ENCODE results near the gene C14orf93.

Gene C14orf93

DNA sequence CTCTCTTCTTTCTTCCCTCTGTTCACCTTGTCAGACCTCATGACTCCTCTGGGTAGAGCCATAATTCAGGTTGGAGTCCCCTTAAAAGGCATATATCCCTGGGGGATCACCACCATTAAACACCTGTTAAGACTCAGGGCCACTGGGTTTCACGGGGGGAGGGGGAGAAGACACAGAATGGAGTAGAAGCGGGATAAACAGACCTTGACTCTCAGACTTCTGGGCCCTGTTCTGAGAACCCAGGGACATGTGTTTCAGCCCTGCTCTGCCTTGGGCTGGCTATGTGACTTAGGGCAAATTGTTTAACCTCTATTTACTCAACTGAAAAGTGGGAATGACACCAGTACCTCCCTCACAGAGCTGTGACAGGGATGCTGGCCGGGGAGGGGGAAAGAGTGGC, 42.7 kb upstream of the C14orf93 start:
- Histone ChIP-seq H3K9me3 (ENCODE audit: control insufficient read depth in 1 of 2, low read length in 2 of 2) (no peaks in the 10 kb centered on the region), H3K36me3 (ENCODE audit: control insufficient read depth in 1 of 2, insufficient read depth in 2 of 2, low read length in 2 of 2) (no peaks in the 10 kb centered on the region), H3K27ac (ENCODE audit: low read length) (no peak overlapping the region), H3K27me3 (ENCODE audit: low read depth, low read length) (no peaks in the 10 kb centered on the region), H3K4me3 (ENCODE audit: low read depth in 1 of 2, low read length in 2 of 2) (no peak overlapping the region), H3K4me1 (ENCODE audit: control insufficient read depth in 1 of 2, insufficient read depth in 2 of 2, low read length in 2 of 2) (peaks cover 9 to 20% of the 10 kb centered on the region in 2 donors)

DNA sequence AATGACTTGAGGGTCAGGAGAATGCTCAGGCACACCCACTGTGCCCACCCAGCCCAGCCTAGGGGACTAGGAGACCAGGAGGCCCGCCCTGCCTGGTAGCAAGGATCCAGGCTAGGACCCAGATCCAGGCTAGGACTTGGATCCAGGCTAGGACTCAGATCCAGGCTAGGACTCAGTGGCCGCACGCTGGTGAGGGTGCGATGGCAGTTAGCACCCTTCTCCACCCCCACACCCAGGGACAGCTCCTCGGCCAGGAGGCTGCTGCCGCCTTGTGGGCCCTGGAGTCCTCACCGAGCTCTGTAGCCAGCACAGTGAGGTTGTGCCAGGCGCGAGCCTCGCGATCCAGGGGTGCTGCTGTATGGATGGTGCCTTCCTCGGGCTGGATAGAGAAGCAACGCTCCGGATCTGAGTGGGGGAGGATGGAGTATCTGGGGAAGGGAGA, 42.3 kb upstream of the C14orf93 start:
- Histone ChIP-seq H3K27me3 (ENCODE audit: low read depth, low read length) (no peaks in the 10 kb centered on the region), H3K9me3 (ENCODE audit: control insufficient read depth in 1 of 2, low read length in 2 of 2) (no peaks in the 10 kb centered on the region), H3K4me1 (ENCODE audit: control insufficient read depth in 1 of 2, insufficient read depth in 2 of 2, low read length in 2 of 2) (peaks cover 9 to 19% of the 10 kb centered on the region in 2 donors), H3K27ac (ENCODE audit: low read length) (no peak overlapping the region), H3K36me3 (ENCODE audit: control insufficient read depth in 1 of 2, insufficient read depth in 2 of 2, low read length in 2 of 2) (no peaks in the 10 kb centered on the region), H3K4me3 (ENCODE audit: low read depth in 1 of 2, low read length in 2 of 2) (no peak overlapping the region)

DNA sequence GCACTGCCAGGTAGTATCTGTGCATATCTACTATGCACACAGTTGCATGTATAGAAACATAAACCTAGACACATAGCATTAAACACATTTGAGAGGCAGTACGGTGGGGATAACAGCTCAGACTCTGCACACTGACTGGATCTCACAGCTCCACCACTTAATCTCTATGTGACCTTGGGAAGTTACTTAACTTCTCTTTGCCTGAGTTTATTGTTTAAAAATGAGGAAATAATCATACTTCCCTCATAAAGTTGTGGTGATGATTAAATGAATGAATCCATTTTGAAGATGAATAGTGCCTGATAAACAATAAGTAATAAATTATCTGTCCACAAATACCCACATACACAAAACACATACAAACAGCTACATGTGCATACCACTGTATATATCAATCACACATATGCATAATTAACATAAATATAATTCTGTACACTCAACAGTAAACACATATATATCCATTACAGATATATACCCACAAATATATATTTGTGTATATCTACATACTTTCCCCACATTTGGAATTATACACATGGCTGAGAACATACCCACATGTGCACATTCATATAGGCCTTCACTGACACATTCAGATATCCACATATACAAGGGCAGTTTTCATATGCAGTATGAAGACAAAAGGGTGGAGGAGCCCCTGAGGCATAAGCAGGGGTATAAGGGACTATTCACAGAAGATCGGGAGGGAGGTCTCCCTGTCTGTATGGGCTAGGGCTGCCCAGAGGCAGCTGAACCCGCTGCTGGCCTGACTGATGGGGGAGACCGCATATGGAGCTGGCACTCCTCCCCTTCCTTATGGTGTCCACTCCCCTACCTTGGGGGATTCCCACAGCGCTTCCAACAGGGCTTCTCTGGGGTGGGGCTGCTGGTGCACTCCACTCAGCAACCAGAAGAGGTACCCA, 41.5 kb upstream of the C14orf93 start:
- H3K4me3 ChIP-seq (ENCODE audit: low read depth in 1 of 2, low read length in 2 of 2), result no peak overlapping the region

DNA sequence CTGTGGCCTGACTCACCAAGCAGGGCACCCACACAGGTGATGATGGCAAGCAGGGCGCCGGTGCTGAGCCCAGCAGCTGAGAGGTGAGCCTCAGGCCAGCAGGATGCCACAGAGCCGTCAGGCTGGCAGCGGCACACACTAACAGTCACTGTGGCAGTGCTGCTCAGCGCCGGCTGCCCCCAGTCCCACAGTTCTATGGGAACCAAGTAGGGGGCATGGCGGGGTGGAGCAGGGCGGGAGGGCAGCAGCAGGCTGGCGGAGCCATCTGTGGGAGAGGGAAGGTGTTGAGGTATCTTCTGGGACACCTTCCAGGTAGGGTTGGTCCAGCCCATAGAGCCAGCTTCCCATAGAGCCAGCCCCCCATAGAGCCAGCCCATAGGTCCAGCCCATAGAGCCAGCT, 39.1 kb upstream of the C14orf93 start:
- Histone ChIP-seq H3K4me3 (ENCODE audit: low read depth in 1 of 2, low read length in 2 of 2) (no peak overlapping the region), H3K27ac (ENCODE audit: low read length) (no peak overlapping the region), H3K9me3 (ENCODE audit: control insufficient read depth in 1 of 2, low read length in 2 of 2) (no peaks in the 10 kb centered on the region), H3K36me3 (ENCODE audit: control insufficient read depth in 1 of 2, insufficient read depth in 2 of 2, low read length in 2 of 2) (no peaks in the 10 kb centered on the region), H3K27me3 (ENCODE audit: low read depth, low read length) (no peaks in the 10 kb centered on the region), H3K4me1 (ENCODE audit: control insufficient read depth in 1 of 2, insufficient read depth in 2 of 2, low read length in 2 of 2) (no peaks in the 10 kb centered on the region)

More for the DNA sequence above, 41.5 kb upstream of the C14orf93 start:
- H3K27me3 ChIP-seq (ENCODE audit: low read depth, low read length), result no peaks in the 10 kb centered on the region
- peaks cover 4 to 11% of the 10 kb centered on the region in 2 donors for H3K4me1 ChIP-seq (ENCODE audit: control insufficient read depth in 1 of 2, insufficient read depth in 2 of 2, low read length in 2 of 2)
- H3K27ac ChIP-seq (ENCODE audit: low read length), result no peak overlapping the region
- no peaks in the 10 kb centered on the region for H3K36me3 ChIP-seq (ENCODE audit: control insufficient read depth in 1 of 2, insufficient read depth in 2 of 2, low read length in 2 of 2)
- no peaks in the 10 kb centered on the region for H3K9me3 ChIP-seq (ENCODE audit: control insufficient read depth in 1 of 2, low read length in 2 of 2)

DNA sequence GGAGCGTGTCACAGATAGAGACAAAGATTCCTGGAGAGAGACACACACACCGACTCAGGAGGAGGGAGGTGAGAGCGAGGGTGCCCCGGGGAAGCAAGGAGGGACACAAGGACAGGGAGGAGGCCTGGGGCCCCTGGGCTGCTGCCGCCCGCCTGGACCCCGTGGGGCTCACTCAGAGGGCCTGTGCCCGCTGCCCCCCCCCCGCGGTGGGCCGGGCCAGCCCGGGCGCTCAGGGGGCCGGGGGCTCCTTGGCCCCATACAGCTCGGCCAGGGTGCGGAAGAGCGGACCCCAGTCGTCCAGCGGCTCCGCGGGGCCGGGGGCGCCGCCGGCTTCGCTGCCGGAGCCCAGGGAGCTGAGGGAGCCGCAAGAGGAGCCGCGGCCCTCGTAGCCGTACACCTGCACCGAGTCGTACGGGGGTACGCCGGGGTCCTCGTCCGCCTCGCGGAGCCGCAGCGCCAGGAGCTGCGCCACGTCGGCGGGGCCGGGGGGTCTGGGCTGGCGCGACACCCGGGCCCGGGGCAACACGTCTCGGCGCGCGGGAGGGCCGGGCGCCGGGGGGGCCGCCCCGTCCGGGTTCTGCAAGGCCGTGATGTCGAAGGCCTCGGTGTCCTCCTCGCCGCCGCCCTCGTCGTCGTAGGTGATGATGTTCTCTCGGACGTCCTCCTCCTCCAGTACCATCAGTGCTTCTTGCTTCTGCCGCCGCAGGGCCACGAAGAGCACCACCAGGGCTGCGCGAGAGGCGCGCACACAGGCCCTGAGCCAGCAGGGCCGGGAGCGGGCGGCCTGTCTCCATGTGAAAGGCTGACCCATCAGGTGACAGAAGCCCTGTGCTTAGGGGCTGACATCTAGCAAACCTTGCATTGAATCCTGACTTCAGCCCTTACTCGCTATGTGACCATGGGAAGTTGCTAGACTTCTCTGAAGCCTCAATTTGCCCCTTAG, 38.1 kb upstream of the C14orf93 start:
- no peaks in the 10 kb centered on the region for H3K27me3 ChIP-seq (ENCODE audit: low read depth, low read length)
- no peaks in the 10 kb centered on the region for H3K36me3 ChIP-seq (ENCODE audit: control insufficient read depth in 1 of 2, insufficient read depth in 2 of 2, low read length in 2 of 2)
- no peaks in the 10 kb centered on the region for H3K9me3 ChIP-seq (ENCODE audit: control insufficient read depth in 1 of 2, low read length in 2 of 2)
- no peak overlapping the region for H3K4me3 ChIP-seq (ENCODE audit: low read depth in 1 of 2, low read length in 2 of 2)
- no peaks in the 10 kb centered on the region for H3K4me1 ChIP-seq (ENCODE audit: control insufficient read depth in 1 of 2, insufficient read depth in 2 of 2, low read length in 2 of 2)
- no peak overlapping the region for H3K27ac ChIP-seq (ENCODE audit: low read length)

DNA sequence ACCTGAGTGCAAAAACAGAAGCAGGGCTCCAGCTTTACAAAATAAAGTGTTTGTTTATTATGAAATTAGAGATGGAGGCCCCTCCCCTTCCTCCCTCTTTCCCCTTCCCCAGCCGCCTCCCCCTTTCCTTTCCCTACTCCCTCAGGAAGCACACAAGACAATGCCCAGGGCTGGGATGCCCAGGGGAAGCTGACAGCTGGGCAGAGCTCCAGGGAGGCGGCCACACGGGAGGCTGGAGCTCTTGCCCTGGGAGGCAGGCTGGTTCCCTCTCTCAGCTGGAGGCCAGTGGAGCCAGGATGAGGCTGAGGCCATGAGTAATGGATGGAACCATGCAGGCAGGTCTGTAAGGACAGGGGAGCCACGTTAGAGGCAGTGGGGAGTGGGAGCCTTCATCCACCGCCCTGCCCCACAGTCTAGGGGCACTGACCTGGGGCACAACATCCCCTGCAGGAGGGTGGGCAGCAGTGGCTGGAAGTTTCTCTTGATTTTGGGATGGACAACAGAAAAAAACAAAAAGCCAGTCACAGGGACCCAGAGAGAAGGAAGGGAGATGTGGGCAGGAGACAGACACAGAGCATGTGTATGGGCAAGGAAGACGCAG, 37.2 kb upstream of the C14orf93 start:
- H3K4me3 ChIP-seq (ENCODE audit: low read depth in 1 of 2, low read length in 2 of 2), result no peak overlapping the region

DNA sequence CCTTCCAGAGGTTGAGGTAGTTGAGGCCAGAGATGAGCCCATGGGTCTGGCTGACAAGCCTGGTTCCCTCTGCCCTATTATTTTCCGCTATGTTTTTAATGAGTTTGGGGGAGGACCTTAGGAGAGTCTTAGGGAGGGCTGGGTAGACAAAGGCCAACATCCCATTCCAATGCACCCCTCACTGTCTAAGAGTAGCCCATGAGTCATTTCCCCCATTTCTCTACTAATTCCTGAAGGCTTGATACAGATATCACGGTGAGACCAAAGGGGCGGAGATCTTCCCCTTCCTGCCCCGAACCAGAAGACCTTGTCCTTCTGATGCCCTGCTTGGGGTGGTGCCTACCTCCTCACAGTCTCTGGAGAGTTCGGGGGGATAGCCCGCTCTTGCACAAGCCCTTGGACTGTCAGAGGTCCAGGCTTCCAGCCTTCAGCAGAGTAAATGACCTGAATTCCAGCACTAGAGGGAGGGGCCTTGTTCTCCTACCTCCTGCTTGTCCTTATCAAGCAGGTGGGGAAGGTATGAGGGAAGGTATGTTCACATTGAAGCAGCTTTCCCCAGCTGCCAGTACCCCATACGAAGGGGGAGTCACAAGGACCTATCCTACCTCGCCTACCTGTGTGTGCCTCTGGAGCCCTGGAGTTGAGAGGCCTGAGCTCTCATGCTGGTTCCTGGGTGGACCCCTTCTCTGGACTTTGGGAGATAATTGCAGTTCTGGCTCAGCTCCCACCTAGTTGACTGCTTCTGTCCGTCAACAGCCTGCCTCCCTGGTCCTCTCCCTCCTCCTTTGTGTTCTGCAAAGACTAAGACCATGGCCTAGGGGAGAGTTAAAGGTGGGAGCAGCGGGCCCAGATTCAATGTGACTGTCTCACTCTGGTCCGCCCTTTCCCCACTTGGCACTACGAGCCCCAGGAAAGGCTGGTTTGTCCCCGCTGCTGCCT, 35.7 kb upstream of the C14orf93 start:
- no peak overlapping the region for H3K27ac ChIP-seq (ENCODE audit: low read length)
- H3K9me3 ChIP-seq (ENCODE audit: control insufficient read depth in 1 of 2, low read length in 2 of 2), result no peaks in the 10 kb centered on the region
- H3K4me1 ChIP-seq (ENCODE audit: control insufficient read depth in 1 of 2, insufficient read depth in 2 of 2, low read length in 2 of 2), result no peaks in the 10 kb centered on the region
- no peak overlapping the region for H3K4me3 ChIP-seq (ENCODE audit: low read depth in 1 of 2, low read length in 2 of 2)
- no peaks in the 10 kb centered on the region for H3K27me3 ChIP-seq (ENCODE audit: low read depth, low read length)
- H3K36me3 ChIP-seq (ENCODE audit: control insufficient read depth in 1 of 2, insufficient read depth in 2 of 2, low read length in 2 of 2), result no peaks in the 10 kb centered on the region

More for the DNA sequence above, 37.2 kb upstream of the C14orf93 start:
- Histone ChIP-seq H3K4me1 (ENCODE audit: control insufficient read depth in 1 of 2, insufficient read depth in 2 of 2, low read length in 2 of 2) (no peaks in the 10 kb centered on the region), H3K9me3 (ENCODE audit: control insufficient read depth in 1 of 2, low read length in 2 of 2) (no peaks in the 10 kb centered on the region), H3K27me3 (ENCODE audit: low read depth, low read length) (no peaks in the 10 kb centered on the region), H3K27ac (ENCODE audit: low read length) (no peak overlapping the region), H3K36me3 (ENCODE audit: control insufficient read depth in 1 of 2, insufficient read depth in 2 of 2, low read length in 2 of 2) (no peaks in the 10 kb centered on the region)

DNA sequence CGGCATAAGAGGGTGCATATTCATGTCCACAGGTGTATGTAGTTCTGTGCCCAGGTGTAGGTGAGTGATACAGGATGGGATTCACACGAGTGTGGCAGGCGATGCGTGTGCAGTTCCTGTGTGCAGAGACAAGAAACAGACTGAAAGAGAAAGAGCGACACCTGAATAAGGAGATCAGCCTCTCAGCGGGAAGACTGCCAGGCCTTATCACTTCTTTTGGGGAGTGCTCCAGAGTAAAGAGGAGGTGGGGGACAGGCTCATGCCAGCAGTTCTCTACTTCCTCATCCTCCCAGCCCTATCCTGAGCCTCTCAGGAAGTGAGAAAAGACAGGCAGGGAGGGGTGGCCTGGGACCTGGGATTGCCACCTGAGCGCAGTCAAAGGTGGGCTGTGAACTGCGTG, 34.9 kb upstream of the C14orf93 start:
- Histone ChIP-seq H3K36me3 (ENCODE audit: control insufficient read depth in 1 of 2, insufficient read depth in 2 of 2, low read length in 2 of 2) (no peaks in the 10 kb centered on the region), H3K27me3 (ENCODE audit: low read depth, low read length) (no peaks in the 10 kb centered on the region), H3K27ac (ENCODE audit: low read length) (no peak overlapping the region), H3K4me3 (ENCODE audit: low read depth in 1 of 2, low read length in 2 of 2) (no peak overlapping the region), H3K9me3 (ENCODE audit: control insufficient read depth in 1 of 2, low read length in 2 of 2) (no peaks in the 10 kb centered on the region), H3K4me1 (ENCODE audit: control insufficient read depth in 1 of 2, insufficient read depth in 2 of 2, low read length in 2 of 2) (no peaks in the 10 kb centered on the region)

DNA sequence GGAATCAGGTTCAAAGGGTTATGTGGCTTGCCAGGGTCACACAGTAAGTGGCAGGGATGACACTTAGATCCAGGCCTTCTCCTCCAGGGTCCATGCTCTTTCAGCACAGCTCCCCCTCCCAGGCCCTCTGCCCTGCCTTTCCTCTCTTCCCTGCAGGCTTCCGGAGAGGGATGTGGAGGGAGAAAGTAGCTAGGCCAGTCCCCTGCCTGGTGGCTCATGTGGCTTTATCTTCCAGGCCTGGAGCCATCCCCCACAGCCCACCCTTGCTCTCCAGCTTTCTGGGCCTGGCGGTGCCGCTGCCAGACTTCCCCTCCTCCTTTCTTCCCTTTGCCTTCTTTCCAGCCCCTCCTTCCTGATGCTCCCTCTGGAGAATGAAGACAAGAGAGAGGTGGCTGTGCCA, 33.8 kb upstream of the C14orf93 start:
- no peaks in the 10 kb centered on the region for H3K27me3 ChIP-seq (ENCODE audit: low read depth, low read length)
- no peaks in the 10 kb centered on the region for H3K9me3 ChIP-seq (ENCODE audit: control insufficient read depth in 1 of 2, low read length in 2 of 2)
- H3K27ac ChIP-seq (ENCODE audit: low read length), result no peak overlapping the region
- no peaks in the 10 kb centered on the region for H3K4me1 ChIP-seq (ENCODE audit: control insufficient read depth in 1 of 2, insufficient read depth in 2 of 2, low read length in 2 of 2)
- no peak overlapping the region for H3K4me3 ChIP-seq (ENCODE audit: low read depth in 1 of 2, low read length in 2 of 2)
- H3K36me3 ChIP-seq (ENCODE audit: control insufficient read depth in 1 of 2, insufficient read depth in 2 of 2, low read length in 2 of 2), result no peaks in the 10 kb centered on the region

DNA sequence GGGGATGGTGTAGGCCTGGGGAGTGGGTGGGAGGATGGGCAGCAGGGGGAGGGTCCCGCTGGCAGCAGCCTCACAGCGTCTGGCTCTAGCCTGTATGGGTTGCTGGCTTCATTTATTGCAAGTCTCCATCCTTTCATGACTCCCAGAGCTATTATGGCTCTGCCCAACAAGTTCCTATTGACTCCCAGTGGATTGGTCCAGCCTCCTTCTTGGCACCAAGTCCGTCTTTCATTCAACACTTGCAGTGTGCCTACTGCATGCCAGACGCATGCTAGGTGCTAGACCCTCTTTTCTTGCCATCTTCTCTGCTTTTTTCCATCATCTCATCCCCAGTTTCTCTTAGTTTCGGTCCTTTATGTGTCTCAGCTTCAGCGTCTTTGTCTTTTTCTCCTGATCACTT, 33.2 kb upstream of the C14orf93 start:
- Histone ChIP-seq H3K27ac (ENCODE audit: low read length) (no peak overlapping the region), H3K36me3 (ENCODE audit: control insufficient read depth in 1 of 2, insufficient read depth in 2 of 2, low read length in 2 of 2) (no peaks in the 10 kb centered on the region), H3K9me3 (ENCODE audit: control insufficient read depth in 1 of 2, low read length in 2 of 2) (no peaks in the 10 kb centered on the region), H3K4me3 (ENCODE audit: low read depth in 1 of 2, low read length in 2 of 2) (no peak overlapping the region), H3K4me1 (ENCODE audit: control insufficient read depth in 1 of 2, insufficient read depth in 2 of 2, low read length in 2 of 2) (no peaks in the 10 kb centered on the region), H3K27me3 (ENCODE audit: low read depth, low read length) (no peaks in the 10 kb centered on the region)
